CD4-positive, alpha-beta T cell treated with Interleukin-4 for 1 hour (primary cell): Measurements from ENCODE around the gene NFX1.

ENCODE experiments used
- DNase-seq, 2 donors: peaks; one replicate each; pipeline ENCODE4 v3.0.0-alpha.2; 2020 to 2022

NFX1 gene

GRCh38 chr9:33290247-33291030 is at the start of gene NFX1:
Gene NFX1 (plus strand): TSS chr9:33290516. CDS start chr9:33290573, 57 bp downstream.
- DNase-seq = peak; percentile 99

GRCh38 chr9:33241298-33241697 is 49.0 kb upstream of the NFX1 start:
- no peak for DNase-seq

GRCh38 chr9:33242609-33243134 is 47.6 kb upstream of the NFX1 start:
- no peak for DNase-seq

GRCh38 chr9:33244137-33244784 is 46.1 kb upstream of the NFX1 start:
- DNase-seq = no peak

- no peak for DNase-seq
Measured at GRCh38 chr9:33245341-33245740, 45.0 kb upstream of the NFX1 start.

- DNase-seq = no peak
Measured at GRCh38 chr9:33246269-33246860, 44.0 kb upstream of the NFX1 start.

- no peak for DNase-seq
Measured at GRCh38 chr9:33248606-33249005, 41.7 kb upstream of the NFX1 start.

- DNase-seq = no peak
Measured at GRCh38 chr9:33249087-33249658, 41.1 kb upstream of the NFX1 start.

GRCh38 chr9:33249983-33250382 is 40.3 kb upstream of the NFX1 start:
- no peak for DNase-seq

- DNase-seq = no peak
Measured at GRCh38 chr9:33250458-33250995, 39.8 kb upstream of the NFX1 start.

GRCh38 chr9:33254211-33254610 is 36.1 kb upstream of the NFX1 start:
- DNase-seq = no peak

GRCh38 chr9:33255014-33255413 is 35.3 kb upstream of the NFX1 start:
- DNase-seq = no peak

- DNase-seq = no peak
Measured at GRCh38 chr9:33255471-33255870, 34.8 kb upstream of the NFX1 start.

- no peak for DNase-seq
Measured at GRCh38 chr9:33256236-33256635, 34.1 kb upstream of the NFX1 start.

GRCh38 chr9:33257276-33257675 is 33.0 kb upstream of the NFX1 start:
- DNase-seq = no peak

GRCh38 chr9:33260372-33260771 is 29.9 kb upstream of the NFX1 start:
- no peak for DNase-seq

GRCh38 chr9:33263131-33264002 is 26.9 kb upstream of the NFX1 start:
- DNase-seq = no peak

- peak; percentile 37 to 42 for DNase-seq
Measured at GRCh38 chr9:33264003-33264472, 26.3 kb upstream of the NFX1 start.

GRCh38 chr9:33264473-33265177 is 25.7 kb upstream of the NFX1 start, which contains the start of the genes BAG1 and CHMP5:
Gene BAG1 (minus strand): TSS chr9:33264708.
Gene CHMP5 (plus strand): TSS chr9:33265049. CDS start chr9:33265079, 30 bp downstream.
- peak; percentile 100 for DNase-seq

GRCh38 chr9:33265211-33265865 is 25.0 kb upstream of the NFX1 start:
- peak in 1 of 2 donors; percentile 34 for DNase-seq
